T-cell (primary cell): ENCODE measurements around the gene HELZ2. TPM values are rescaled to one million over a fixed set of nuclear protein-coding genes. Genes with fewer than 3 reads are reported as not detected.

Experiments
- ATAC-seq, 4 experiments: fragments of 200-7000 bp in 3 of 4; fragments of 150-1000 bp in 1 of 4; cut with Tn5 transposase; replicated peaks in 1 of 4; 1 replicate in 3 of 4; 2 replicates in 1 of 4; pipeline ENCODE4 v1.10.0; 2021; ENCODE audit warnings: moderate library complexity in 3 of 4, mild to moderate bottlenecking in 2 of 4, moderate number of reproducible peaks in 1 of 4
- CTCF ChIA-PET, 2 donors: fragments of 300-600 bp; sonication (Branson Sonifier 250); formaldehyde crosslinking; loops; one replicate each; lab custom pipeline; 2022; ENCODE audit warnings: antibody characterized with exemption in 2 of 2; lab: Charles Lee
- POLR2A ChIA-PET, 2 donors: fragments of 300-600 bp; sonication (Branson Sonifier 250); formaldehyde crosslinking; loops; one replicate each; lab custom pipeline; 2022; ENCODE audit warnings: antibody characterized with exemption in 2 of 2; lab: Charles Lee
- DNase-seq, 35 experiments: peaks; one replicate each; pipeline versions ENCODE4 v3.0.0 to v3.0.0-alpha.2; 2013 to 2023
- H3K27ac ChIP-seq: one replicate; pipeline ENCODE4 v1.5.1; 2013; ENCODE audit warnings: low read length
- H3K27me3 ChIP-seq, 2 experiments: replicated peaks in 1 of 2; 1 replicate in 1 of 2; 2 replicates in 1 of 2; pipeline versions ENCODE4 v1.6.1 to v1.7.0; 2013; ENCODE audit warnings: low read length in 1 of 2, mixed read lengths in 1 of 2; ENCODE audit not compliant: control insufficient read depth in 2 of 2, insufficient read depth in 2 of 2; ENCODE audit errors: extremely low read depth in 1 of 2
- H3K36me3 ChIP-seq, 2 donors: 1 replicate in 1 of 2; 2 replicates in 1 of 2; pipeline versions ENCODE4 v1.6.1 to v1.7.0; 2013; ENCODE audit warnings: low read length in 1 of 2; ENCODE audit not compliant: control insufficient read depth in 2 of 2, insufficient read depth in 1 of 2; ENCODE audit errors: extremely low read depth in 1 of 2
- H3K4me1 ChIP-seq, 2 experiments: 1 replicate in 1 of 2; 2 replicates in 1 of 2; pipeline versions ENCODE4 v1.6.1 to v1.7.0; 2013; ENCODE audit warnings: low read length in 2 of 2, mixed read lengths in 1 of 2; ENCODE audit not compliant: insufficient read depth in 2 of 2, control insufficient read depth in 1 of 2; ENCODE audit errors: extremely low read depth in 1 of 2
- H3K4me3 ChIP-seq, 2 donors: 1 replicate in 1 of 2; 2 replicates in 1 of 2; pipeline versions ENCODE4 v1.5.1 to v1.7.0; 2013; ENCODE audit warnings: mild to moderate bottlenecking in 2 of 2, low read length in 1 of 2, moderate library complexity in 1 of 2; ENCODE audit not compliant: control insufficient read depth in 1 of 2; ENCODE audit errors: extremely low read depth in 1 of 2
- H3K9me3 ChIP-seq: 2 replicates; pipeline ENCODE4 v1.7.0; 2013
- H3K27ac Mint-ChIP-seq, 2 donors: one replicate each; pipeline ENCODE4 v1.8.0; 2020 to 2021; ENCODE audit warnings: mild to moderate bottlenecking in 2 of 2, mixed read lengths in 2 of 2
- H3K27me3 Mint-ChIP-seq, 2 donors: one replicate each; pipeline ENCODE4 v1.8.0; 2021 to 2022; ENCODE audit warnings: mixed read lengths in 2 of 2
- H3K36me3 Mint-ChIP-seq: one replicate; pipeline ENCODE4 v1.8.0; 2021; ENCODE audit warnings: mixed read lengths
- H3K4me1 Mint-ChIP-seq, 3 donors: one replicate each; pipeline ENCODE4 v1.8.0; 2020 to 2022; ENCODE audit warnings: mixed read lengths in 3 of 3, mild to moderate bottlenecking in 1 of 3
- H3K4me3 Mint-ChIP-seq, 3 donors: one replicate each; pipeline ENCODE4 v1.8.0; 2020 to 2022; ENCODE audit warnings: mild to moderate bottlenecking in 3 of 3, mixed read lengths in 3 of 3, moderate library complexity in 3 of 3
- H3K9me3 Mint-ChIP-seq, 3 donors: one replicate each; pipeline ENCODE4 v1.8.0; 2020 to 2022; ENCODE audit warnings: mixed read lengths in 3 of 3
- WGBS: methylation state at CpG from one replicate; pipeline ENCODE4 v1.1.5; 2013; ENCODE audit warnings: missing lambda C conversion rate; ENCODE audit not compliant: insufficient coverage; 5-methylcytosine and 5-hydroxymethylcytosine counted together
- total RNA-seq, 35 experiments: library from RNA in 6 of 35; stranded (reverse) in 6 of 35; fragments of 120-200 nt in 1 of 35; gene quantifications; one replicate each; pipeline versions ENCODE4 v1.2.1 to v1.2.4 and lab custom pipeline; 2013 to 2026

Gene HELZ2
- total RNA-seq, 5 donors from 2014 or later (not counting 1 experiment from before 2014, with no cell fraction given), result 31.6 to 73.0 (median 43.5) TPM

- H3K4me3 Mint-ChIP-seq, result no peak overlapping the region
- Histone ChIP-seq H3K4me1 (peaks cover 7 to 33% of the 10 kb centered on the region in 2 experiments), H3K27me3 (peaks cover 0 to 8% of the 10 kb centered on the region in 2 experiments), H3K9me3 (no peaks in the 10 kb centered on the region), H3K27ac (no peak overlapping the region), H3K4me3 (no peak overlapping the region), H3K36me3 (no peaks in the 10 kb centered on the region)
- CTCF ChIA-PET, result interaction anchor here in 1 of 2 donors (0.5 kb wide), 1 partner anchor 336 kb away, joined by 13 read pairs; no protein-coding TSS in a partner anchor
- H3K4me1 Mint-ChIP-seq, result peaks cover 7 to 14% (median 8%) of the 10 kb centered on the region in 3 donors
- H3K27me3 Mint-ChIP-seq, result no peaks in the 10 kb centered on the region
- no peak for ATAC-seq
- no peak overlapping the region for H3K27ac Mint-ChIP-seq
- H3K9me3 Mint-ChIP-seq, result no peaks in the 10 kb centered on the region
- DNase-seq, result peak in 1 of 35 experiments; percentile 2
- no peaks in the 10 kb centered on the region for H3K36me3 Mint-ChIP-seq
- POLR2A ChIA-PET, result no interaction called here
- 65% methylated on average over 9 of the region's 12 CpGs for WGBS
These were observed 39.6 kb downstream of the HELZ2 start for GRCh38 chr20:63534427-63534830.

- ATAC-seq (no peak), DNase-seq (peak in 1 of 35 experiments; percentile 2)
- no peak overlapping the region for H3K4me3 Mint-ChIP-seq
- H3K9me3 Mint-ChIP-seq, result no peaks in the 10 kb centered on the region
- WGBS, result 92% methylated on average over 28 of the region's 28 CpGs
- ChIA-PET CTCF (interaction anchor here in 1 of 2 donors (0.5 kb wide), 1 partner anchor 336 kb away, joined by 13 read pairs; no protein-coding TSS in a partner anchor), POLR2A (no interaction called here)
- H3K27me3 Mint-ChIP-seq, result no peaks in the 10 kb centered on the region
- Histone ChIP-seq H3K4me3 (no peak overlapping the region), H3K27ac (no peak overlapping the region), H3K9me3 (no peaks in the 10 kb centered on the region), H3K36me3 (no peaks in the 10 kb centered on the region), H3K4me1 (peaks cover 7 to 28% of the 10 kb centered on the region in 2 experiments), H3K27me3 (peaks cover 0 to 5% of the 10 kb centered on the region in 2 experiments)
- no peak overlapping the region for H3K27ac Mint-ChIP-seq
- H3K36me3 Mint-ChIP-seq, result no peaks in the 10 kb centered on the region
- peaks cover 7 to 14% (median 8%) of the 10 kb centered on the region in 3 donors for H3K4me1 Mint-ChIP-seq
These were observed 40.1 kb downstream of the HELZ2 start for GRCh38 chr20:63533871-63534393.

GRCh38 chr20:63533388-63533787 is 40.7 kb downstream of the HELZ2 start:
- H3K4me3 ChIP-seq, result no peak overlapping the region
- Mint-ChIP-seq H3K27me3 (no peaks in the 10 kb centered on the region), H3K4me1 (peaks cover 7 to 17% (median 8%) of the 10 kb centered on the region in 3 donors), H3K9me3 (no peaks in the 10 kb centered on the region), H3K36me3 (no peaks in the 10 kb centered on the region), H3K4me3 (no peak overlapping the region), H3K27ac (no peak overlapping the region)
- CTCF ChIA-PET, result no interaction called here
- H3K27me3 ChIP-seq, result peaks cover 0 to 7% of the 10 kb centered on the region in 2 experiments
- DNase-seq (no peak), ATAC-seq (no peak)
- H3K9me3 ChIP-seq, result no peaks in the 10 kb centered on the region
- POLR2A ChIA-PET, result no interaction called here
- H3K27ac ChIP-seq, result no peak overlapping the region
- 86% methylated on average over 14 of the region's 14 CpGs for WGBS
- peaks cover 4 to 23% of the 10 kb centered on the region in 2 experiments for H3K4me1 ChIP-seq
- no peaks in the 10 kb centered on the region for H3K36me3 ChIP-seq

GRCh38 chr20:63532449-63532971 is 41.5 kb downstream of the HELZ2 start:
- Mint-ChIP-seq H3K4me1 (peaks cover under 1 to 13% (median 4%) of the 10 kb centered on the region in 3 donors), H3K27ac (no peak overlapping the region), H3K36me3 (no peaks in the 10 kb centered on the region), H3K27me3 (no peaks in the 10 kb centered on the region), H3K9me3 (no peaks in the 10 kb centered on the region), H3K4me3 (no peak overlapping the region)
- ChIA-PET POLR2A (no interaction called here), CTCF (no interaction called here)
- Histone ChIP-seq H3K27ac (no peak overlapping the region), H3K4me3 (no peak overlapping the region), H3K9me3 (no peaks in the 10 kb centered on the region), H3K36me3 (no peaks in the 10 kb centered on the region), H3K4me1 (peaks cover 2 to 14% of the 10 kb centered on the region in 2 experiments), H3K27me3 (peaks cover 0 to 7% of the 10 kb centered on the region in 2 experiments)
- ATAC-seq, result no peak
- 78% methylated on average over 23 of the region's 24 CpGs for WGBS
- DNase-seq, result no peak

- Histone ChIP-seq H3K36me3 (no peaks in the 10 kb centered on the region), H3K9me3 (no peaks in the 10 kb centered on the region), H3K27ac (no peak overlapping the region), H3K4me3 (no peak overlapping the region), H3K27me3 (peaks cover 0 to 7% of the 10 kb centered on the region in 2 experiments), H3K4me1 (peaks cover 0 to 8% of the 10 kb centered on the region in 2 experiments)
- CTCF ChIA-PET, result interaction anchor here (0.6 to 1.1 kb wide), 2 partner anchors 38 to 335 kb away, joined by 3 read pairs; no protein-coding TSS in a partner anchor
- Mint-ChIP-seq H3K27ac (no peak overlapping the region), H3K4me1 (peaks cover 0 to 12% (median under 1%) of the 10 kb centered on the region in 3 donors), H3K4me3 (no peak overlapping the region), H3K27me3 (no peaks in the 10 kb centered on the region), H3K9me3 (no peaks in the 10 kb centered on the region), H3K36me3 (no peaks in the 10 kb centered on the region)
- no peak for DNase-seq
- POLR2A ChIA-PET, result interaction anchor here in 1 of 2 donors (1.5 kb wide), 1 partner anchor 21 kb away, joined by 3 read pairs; no protein-coding TSS in a partner anchor
- no peak for ATAC-seq
- 89% methylated on average over 20 of the region's 27 CpGs for WGBS
These were observed 42.2 kb downstream of the HELZ2 start for GRCh38 chr20:63531686-63532448.

- no peak overlapping the region for H3K27ac Mint-ChIP-seq
- ChIA-PET CTCF (interaction anchor here in 1 of 2 donors (1.1 kb wide), 1 partner anchor 37 kb away, joined by 3 read pairs; no protein-coding TSS in a partner anchor), POLR2A (interaction anchor here in 1 of 2 donors (0.6 to 1.5 kb wide), 2 partner anchors 8 to 22 kb away, joined by 3 to 4 read pairs; no protein-coding TSS in a partner anchor)
- H3K27me3 Mint-ChIP-seq, result no peaks in the 10 kb centered on the region
- Histone ChIP-seq H3K9me3 (no peaks in the 10 kb centered on the region), H3K4me3 (no peak overlapping the region), H3K27ac (no peak overlapping the region), H3K27me3 (peaks cover 0 to 7% of the 10 kb centered on the region in 2 experiments), H3K36me3 (no peaks in the 10 kb centered on the region), H3K4me1 (no peaks in the 10 kb centered on the region)
- no peak for ATAC-seq
- H3K36me3 Mint-ChIP-seq, result no peaks in the 10 kb centered on the region
- WGBS, result 83% methylated on average over 8 of the region's 14 CpGs
- no peaks in the 10 kb centered on the region for H3K9me3 Mint-ChIP-seq
- peaks cover 0 to 9% (median 0%) of the 10 kb centered on the region in 3 donors for H3K4me1 Mint-ChIP-seq
- peak in 1 of 35 experiments; percentile 2 for DNase-seq
- H3K4me3 Mint-ChIP-seq, result no peak overlapping the region
These were observed 43.3 kb downstream of the HELZ2 start for GRCh38 chr20:63530788-63531160.
